Measurements from ENCODE around the gene CANT1. TPM values are rescaled to one million over a fixed set of nuclear protein-coding genes. Genes with fewer than 3 reads are reported as not detected.

The CANT1 gene
- total RNA-seq, 8 experiments from 2014 or later: 20.7 to 42.6 (median 28.8) TPM

- H3K27ac ChIP-seq: no peak overlapping the region
- in situ Hi-C loops (cut with MboI; ENCODE audit: low pct_unique_long_range_greater_than_20kb in 2 of 9, low sequenced_read_pairs in 9 of 9, unreplicated experiment in 9 of 9): no loop called here
- 89 to 100% (median 98%) methylated on average over 1 to 10 of the region's 22 CpGs; no CpG with 5 or more reads in 2 of the 10 experiments for WGBS, 10 experiments
- H3K4me3 ChIP-seq: no peak overlapping the region
- peaks cover 0 to 4% of the 10 kb centered on the region in 2 donors for H3K4me1 ChIP-seq (replicated peaks in 1 of 2)
- no peak for ATAC-seq (replicated peaks in 6 of 8)
These were observed 17.5 kb downstream of the CANT1 start for GRCh38 chr17:78991906-78992532.

- 84 to 100% (median 92%) methylated on average over 2 to 13 of the region's 33 CpGs; no CpG with 5 or more reads in 2 of the 10 experiments for WGBS, 10 experiments
- peak in 1 of 8 experiments; percentile 22 for ATAC-seq (replicated peaks in 6 of 8)
- Histone ChIP-seq H3K4me3 (no peak overlapping the region), H3K27ac (no peak overlapping the region), H3K4me1 (replicated peaks in 1 of 2) (peaks cover 7 to 12% of the 10 kb centered on the region in 2 donors)
- in situ Hi-C loops (cut with MboI; ENCODE audit: low pct_unique_long_range_greater_than_20kb in 2 of 9, low sequenced_read_pairs in 9 of 9, unreplicated experiment in 9 of 9): no loop called here
These were observed 18.4 kb downstream of the CANT1 start for GRCh38 chr17:78991017-78991738.

- peaks cover 9 to 12% of the 10 kb centered on the region in 2 donors for H3K4me1 ChIP-seq (replicated peaks in 1 of 2)
- in situ Hi-C loops (cut with MboI; ENCODE audit: low pct_unique_long_range_greater_than_20kb in 2 of 9, low sequenced_read_pairs in 9 of 9, unreplicated experiment in 9 of 9): no loop called here
- WGBS, 10 experiments: 80 to 100% (median 97%) methylated on average over 2 to 18 of the region's 29 CpGs; no CpG with 5 or more reads in 3 of the 10 experiments
- ATAC-seq (replicated peaks in 6 of 8): no peak
- H3K4me3 ChIP-seq: no peak overlapping the region
- no peak overlapping the region for H3K27ac ChIP-seq
These were observed 19.1 kb downstream of the CANT1 start for GRCh38 chr17:78990349-78991016.

GRCh38 chr17:78988152-78988551 lies 21.4 kb downstream of the CANT1 start:
- in situ Hi-C loops (cut with MboI; ENCODE audit: low pct_unique_long_range_greater_than_20kb in 2 of 9, low sequenced_read_pairs in 9 of 9, unreplicated experiment in 9 of 9): no loop called here
- H3K27ac ChIP-seq: no peak overlapping the region
- ATAC-seq (replicated peaks in 6 of 8): peak in 3 of 8 experiments; percentile 10 to 44 (median 36)
- H3K4me3 ChIP-seq: no peak overlapping the region
- 72 to 100% (median 82%) methylated on average over 1 to 5 of the region's 6 CpGs; no CpG with 5 or more reads in 2 of the 10 experiments for WGBS, 10 experiments
- H3K4me1 ChIP-seq (replicated peaks in 1 of 2): peaks cover 8 to 9% of the 10 kb centered on the region in 2 donors

GRCh38 chr17:78986649-78987328 lies 22.8 kb downstream of the CANT1 start:
- in situ Hi-C loops (cut with MboI; ENCODE audit: low pct_unique_long_range_greater_than_20kb in 2 of 9, low sequenced_read_pairs in 9 of 9, unreplicated experiment in 9 of 9): no loop called here
- ATAC-seq (replicated peaks in 6 of 8): peak; percentile 24 to 63 (median 50)
- Histone ChIP-seq H3K4me3 (no peak overlapping the region), H3K27ac (no peak overlapping the region), H3K4me1 (replicated peaks in 1 of 2) (peaks cover 8 to 9% of the 10 kb centered on the region in 2 donors)
- 7 to 59% (median 37%) methylated on average over 5 to 12 of the region's 15 CpGs for WGBS, 10 experiments

GRCh38 chr17:78986048-78986648 lies 23.4 kb downstream of the CANT1 start:
- Histone ChIP-seq H3K4me3 (no peak overlapping the region), H3K4me1 (replicated peaks in 1 of 2) (peaks cover 9 to 12% of the 10 kb centered on the region in 2 donors), H3K27ac (no peak overlapping the region)
- ATAC-seq (replicated peaks in 6 of 8): peak in 7 of 8 experiments; percentile 30 to 68 (median 49)
- in situ Hi-C loops (cut with MboI; ENCODE audit: low pct_unique_long_range_greater_than_20kb in 2 of 9, low sequenced_read_pairs in 9 of 9, unreplicated experiment in 9 of 9): no loop called here
- WGBS, 10 experiments: 0 to 95% (median 81%) methylated on average over 1 to 6 of the region's 6 CpGs

GRCh38 chr17:78985395-78985794 lies 24.2 kb downstream of the CANT1 start:
- WGBS, 10 experiments: 55 to 100% (median 96%) methylated on average over 1 to 5 of the region's 5 CpGs; no CpG with 5 or more reads in 1 of the 10 experiments
- H3K27ac ChIP-seq: no peak overlapping the region
- in situ Hi-C loops (cut with MboI; ENCODE audit: low pct_unique_long_range_greater_than_20kb in 2 of 9, low sequenced_read_pairs in 9 of 9, unreplicated experiment in 9 of 9): no loop called here
- H3K4me1 ChIP-seq (replicated peaks in 1 of 2): peaks cover 11 to 17% of the 10 kb centered on the region in 2 donors
- H3K4me3 ChIP-seq: no peak overlapping the region
- ATAC-seq (replicated peaks in 6 of 8): no peak

GRCh38 chr17:78981010-78981888 lies 28.3 kb downstream of the CANT1 start:
- in situ Hi-C loops (cut with MboI; ENCODE audit: low pct_unique_long_range_greater_than_20kb in 2 of 9, low sequenced_read_pairs in 9 of 9, unreplicated experiment in 9 of 9): no loop called here
- 45 to 100% (median 82%) methylated on average over 1 to 6 of the region's 16 CpGs; no CpG with 5 or more reads in 2 of the 10 experiments for WGBS, 10 experiments

GRCh38 chr17:78980624-78980972 lies 29.0 kb downstream of the CANT1 start:
- peak in 3 of 8 experiments; percentile 1 to 9 (median 4) for ATAC-seq (replicated peaks in 6 of 8)
- in situ Hi-C loops (cut with MboI; ENCODE audit: low pct_unique_long_range_greater_than_20kb in 2 of 9, low sequenced_read_pairs in 9 of 9, unreplicated experiment in 9 of 9): no loop called here
- H3K4me3 ChIP-seq: no peak overlapping the region
- peaks cover 36 to 41% of the 10 kb centered on the region in 2 donors for H3K4me1 ChIP-seq (replicated peaks in 1 of 2)
- peak overlapping the region in 1 of 2 donors; percentile 82 for H3K27ac ChIP-seq
- 60 to 100% (median 100%) methylated on average over 1 to 2 of the region's 8 CpGs; no CpG with 5 or more reads in 7 of the 10 experiments for WGBS, 10 experiments

More at GRCh38 chr17:78981010-78981888, 28.3 kb downstream of the CANT1 start:
- no peak overlapping the region for H3K4me3 ChIP-seq
- peaks cover 38 to 41% of the 10 kb centered on the region in 2 donors for H3K4me1 ChIP-seq (replicated peaks in 1 of 2)
- no peak for ATAC-seq (replicated peaks in 6 of 8)
- no peak overlapping the region for H3K27ac ChIP-seq

- in situ Hi-C loops (cut with MboI; ENCODE audit: low pct_unique_long_range_greater_than_20kb in 2 of 9, low sequenced_read_pairs in 9 of 9, unreplicated experiment in 9 of 9): loop anchor here in 1 of 9 experiments (10.0 kb wide), 1 partner anchor 115 kb away; no protein-coding TSS in a partner anchor
These were observed 29.6 kb downstream of the CANT1 start, which contains the start of gene LGALS3BP for GRCh38 chr17:78979780-78980623. TSS of gene LGALS3BP (minus strand) at chr17:78979923. CDS start at chr17:78977191, 2,732 bp downstream.

More at GRCh38 chr17:78979780-78980623, 29.6 kb downstream of the CANT1 start, which contains the start of gene LGALS3BP:
- Histone ChIP-seq H3K4me1 (replicated peaks in 1 of 2) (peaks cover 41 to 46% of the 10 kb centered on the region in 2 donors), H3K27ac (peak within 1 kb of the TSS; percentile 71 to 82), H3K4me3 (peak within 1 kb of the TSS; percentile 9 to 34 (median 20))
- peak; percentile 39 to 88 (median 78) for ATAC-seq (replicated peaks in 6 of 8)
- WGBS, 10 experiments: 20 to 100% (median 81%) methylated on average over 1 to 4 of the region's 16 CpGs; no CpG with 5 or more reads in 3 of the 10 experiments

Measured in motor neuron (in vitro differentiated cells).